HEK293 (cell line): ENCODE data around the gene MTX1.

ENCODE experiments used
- FEZF1 ChIP-seq: fragments of 450-650 bp; formaldehyde crosslinking; IDR thresholded peaks from 2 replicates; pipeline ENCODE4 v1.5.1; 2016; ENCODE audit warnings: missing biosample characterization, missing genetic modification characterization
- GLIS1 ChIP-seq: fragments of 450-650 bp; formaldehyde crosslinking; IDR thresholded peaks from 2 replicates; pipeline ENCODE4 v1.5.1; 2016; ENCODE audit warnings: missing biosample characterization, missing genetic modification characterization
- HOXA7 ChIP-seq: sonication (generic); formaldehyde crosslinking; IDR thresholded peaks from 2 replicates; pipeline ENCODE4 v1.8.1; 2022; ENCODE audit warnings: missing genetic modification reagents, borderline replicate concordance
- MYNN ChIP-seq: fragments of 450-650 bp; formaldehyde crosslinking; IDR thresholded peaks from 2 replicates; pipeline ENCODE4 v1.5.1; 2016; ENCODE audit warnings: missing biosample characterization, missing genetic modification characterization, borderline replicate concordance
- SETDB1 ChIP-seq: IDR thresholded peaks from one replicate; pipeline ENCODE4 v1.6.1; 2017; ENCODE audit warnings: mild to moderate bottlenecking, low read length, moderate library complexity, mixed read lengths; ENCODE audit not compliant: insufficient read length
- SP7 ChIP-seq: fragments of 450-650 bp; formaldehyde crosslinking; IDR thresholded peaks from 2 replicates; pipeline ENCODE4 v1.5.1; 2016; ENCODE audit warnings: missing biosample characterization, missing genetic modification characterization
- ZBTB1 ChIP-seq: fragments of 450-650 bp; formaldehyde crosslinking; IDR thresholded peaks from 2 replicates; pipeline ENCODE4 v1.5.1; 2016; ENCODE audit warnings: missing biosample characterization, missing genetic modification characterization
- ZBTB20 ChIP-seq: fragments of 450-650 bp; formaldehyde crosslinking; IDR thresholded peaks from 2 replicates; pipeline ENCODE4 v1.5.1; 2016; ENCODE audit warnings: missing biosample characterization, missing genetic modification characterization
- ZFHX2 ChIP-seq: fragments of 450-650 bp; formaldehyde crosslinking; conservative IDR thresholded peaks from 2 replicates; pipeline ENCODE4 v1.5.1; 2016; ENCODE audit warnings: missing biosample characterization, missing genetic modification characterization
- ZNF121 ChIP-seq: fragments of 450-650 bp; formaldehyde crosslinking; IDR thresholded peaks from 2 replicates; pipeline ENCODE4 v1.5.1; 2016; ENCODE audit warnings: missing biosample characterization, missing genetic modification characterization
- ZNF133 ChIP-seq: fragments of 450-650 bp; formaldehyde crosslinking; IDR thresholded peaks from 2 replicates; pipeline ENCODE4 v1.5.1; 2016; ENCODE audit warnings: missing biosample characterization, missing genetic modification characterization
- ZNF211 ChIP-seq: fragments of 450-650 bp; formaldehyde crosslinking; IDR thresholded peaks from 2 replicates; pipeline ENCODE4 v1.5.1; 2016; ENCODE audit warnings: low read depth, missing biosample characterization, missing genetic modification characterization
- ZNF433 ChIP-seq: fragments of 450-650 bp; formaldehyde crosslinking; IDR thresholded peaks from 2 replicates; pipeline ENCODE4 v1.5.1; 2016; ENCODE audit warnings: missing biosample characterization, missing genetic modification characterization, low read depth
- ZNF510 ChIP-seq: fragments of 450-650 bp; formaldehyde crosslinking; IDR thresholded peaks from 2 replicates; pipeline ENCODE4 v1.5.1; 2018; ENCODE audit warnings: mild to moderate bottlenecking, missing genetic modification characterization, missing biosample characterization; ENCODE audit not compliant: insufficient replicate concordance
- ZNF610 ChIP-seq: fragments of 450-650 bp; formaldehyde crosslinking; IDR thresholded peaks from 2 replicates; pipeline ENCODE4 v1.5.1; 2016; ENCODE audit warnings: missing biosample characterization, missing genetic modification characterization, borderline replicate concordance
- ZNF623 ChIP-seq: fragments of 450-650 bp; formaldehyde crosslinking; IDR thresholded peaks from 2 replicates; pipeline ENCODE4 v1.5.1; 2016; ENCODE audit warnings: missing biosample characterization, missing genetic modification characterization
- ZNF664 ChIP-seq: fragments of 450-650 bp; formaldehyde crosslinking; IDR thresholded peaks from 2 replicates; pipeline ENCODE4 v1.5.1; 2016; ENCODE audit warnings: missing biosample characterization, missing genetic modification characterization
- TF ChIP-seq, protein P1 (sequence below): fragments of 450-650 bp; formaldehyde crosslinking; IDR thresholded peaks from 2 replicates; pipeline ENCODE4 v1.5.1; 2016; ENCODE audit warnings: missing biosample characterization, missing genetic modification characterization
- TF ChIP-seq, protein P2 (sequence below): fragments of 450-650 bp; formaldehyde crosslinking; IDR thresholded peaks from 2 replicates; pipeline ENCODE4 v1.5.1; 2017; ENCODE audit warnings: missing biosample characterization, mild to moderate bottlenecking, missing genetic modification characterization, moderate library complexity
- TF ChIP-seq, protein P3 (sequence below): fragments of 450-650 bp; formaldehyde crosslinking; optimal IDR thresholded peaks from 2 replicates; pipeline ENCODE3; 2016; ENCODE audit warnings: missing biosample characterization, mild to moderate bottlenecking, missing genetic modification characterization
- TF ChIP-seq, protein P4 (sequence below): fragments of 450-650 bp; formaldehyde crosslinking; IDR thresholded peaks from 2 replicates; pipeline ENCODE4 v1.5.1; 2016; ENCODE audit warnings: missing biosample characterization, missing genetic modification characterization
- TF ChIP-seq, protein P5 (sequence below): fragments of 450-650 bp; IDR thresholded peaks from 2 replicates; pipeline ENCODE4 v1.5.1; 2018; ENCODE audit warnings: missing biosample characterization, missing genetic modification characterization
- TF ChIP-seq, protein P6 (sequence below): fragments of 450-650 bp; formaldehyde crosslinking; IDR thresholded peaks from 2 replicates; pipeline ENCODE4 v1.5.1; 2016; ENCODE audit warnings: missing biosample characterization, missing genetic modification characterization
- TF ChIP-seq, protein P7 (sequence below): fragments of 450-650 bp; formaldehyde crosslinking; conservative IDR thresholded peaks from 2 replicates; pipeline ENCODE4 v1.5.1; 2016; ENCODE audit warnings: low read depth, missing biosample characterization, missing genetic modification characterization
- TF ChIP-seq, protein P8 (sequence below): fragments of 450-650 bp; formaldehyde crosslinking; IDR thresholded peaks from 2 replicates; pipeline ENCODE4 v1.5.1; 2016; ENCODE audit warnings: missing biosample characterization, missing genetic modification characterization

Gene MTX1

DNA sequence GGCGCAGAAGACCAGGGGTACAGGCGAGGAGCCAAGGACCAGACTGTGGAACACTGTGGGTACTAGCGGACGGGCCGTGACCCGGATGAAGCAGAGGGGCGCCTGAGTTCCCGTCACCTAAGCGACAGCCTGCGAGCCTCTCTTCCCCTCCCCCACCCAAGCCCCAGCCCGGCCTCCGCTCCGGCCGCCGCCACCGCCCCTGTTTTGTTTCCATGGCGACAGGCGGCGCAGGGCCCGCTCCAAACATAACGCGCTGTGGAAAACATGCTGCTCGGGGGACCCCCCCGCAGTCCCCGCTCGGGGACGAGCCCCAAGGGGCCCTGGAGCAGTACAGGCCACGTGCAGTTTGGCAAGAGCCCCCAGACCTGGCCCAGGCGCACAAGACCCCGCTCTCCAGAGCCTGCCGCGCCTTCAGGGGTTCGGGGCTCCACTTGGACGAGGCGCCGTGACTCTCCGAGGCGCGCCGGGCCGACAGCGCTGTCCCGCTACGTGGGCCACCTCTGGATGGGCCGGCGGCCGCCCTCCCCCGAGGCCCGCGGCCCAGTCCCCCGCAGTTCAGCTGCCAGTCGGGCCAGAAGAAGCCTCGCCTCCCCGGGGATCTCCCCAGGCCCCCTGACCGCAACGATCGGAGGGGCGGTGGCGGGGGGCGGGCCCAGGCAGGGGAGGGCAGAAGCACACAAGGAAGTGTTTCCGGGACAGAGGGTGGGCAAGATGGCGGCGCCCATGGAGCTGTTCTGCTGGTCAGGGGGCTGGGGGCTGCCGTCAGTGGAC is at the start of gene MTX1 (continued):
- peak; percentile 56; the same call in 1 of the 2 replicates for TF ChIP-seq MYNN
- no peak for TF ChIP-seq SETDB1
- no peak for TF ChIP-seq ZNF211 (tag by site-specific recombination)
- no peak for TF ChIP-seq ZNF433 (tag by site-specific recombination)
- TF ChIP-seq, protein P1, sequence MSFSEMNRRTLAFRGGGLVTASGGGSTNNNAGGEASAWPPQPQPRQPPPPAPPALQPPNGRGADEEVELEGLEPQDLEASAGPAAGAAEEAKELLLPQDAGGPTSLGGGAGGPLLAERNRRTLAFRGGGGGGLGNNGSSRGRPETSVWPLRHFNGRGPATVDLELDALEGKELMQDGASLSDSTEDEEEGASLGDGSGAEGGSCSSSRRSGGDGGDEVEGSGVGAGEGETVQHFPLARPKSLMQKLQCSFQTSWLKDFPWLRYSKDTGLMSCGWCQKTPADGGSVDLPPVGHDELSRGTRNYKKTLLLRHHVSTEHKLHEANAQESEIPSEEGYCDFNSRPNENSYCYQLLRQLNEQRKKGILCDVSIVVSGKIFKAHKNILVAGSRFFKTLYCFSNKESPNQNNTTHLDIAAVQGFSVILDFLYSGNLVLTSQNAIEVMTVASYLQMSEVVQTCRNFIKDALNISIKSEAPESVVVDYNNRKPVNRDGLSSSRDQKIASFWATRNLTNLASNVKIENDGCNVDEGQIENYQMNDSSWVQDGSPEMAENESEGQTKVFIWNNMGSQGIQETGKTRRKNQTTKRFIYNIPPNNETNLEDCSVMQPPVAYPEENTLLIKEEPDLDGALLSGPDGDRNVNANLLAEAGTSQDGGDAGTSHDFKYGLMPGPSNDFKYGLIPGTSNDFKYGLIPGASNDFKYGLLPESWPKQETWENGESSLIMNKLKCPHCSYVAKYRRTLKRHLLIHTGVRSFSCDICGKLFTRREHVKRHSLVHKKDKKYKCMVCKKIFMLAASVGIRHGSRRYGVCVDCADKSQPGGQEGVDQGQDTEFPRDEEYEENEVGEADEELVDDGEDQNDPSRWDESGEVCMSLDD, result peak; percentile 99
- TF ChIP-seq ZBTB1 (tag by site-specific recombination), result no peak
- TF ChIP-seq, protein P2, sequence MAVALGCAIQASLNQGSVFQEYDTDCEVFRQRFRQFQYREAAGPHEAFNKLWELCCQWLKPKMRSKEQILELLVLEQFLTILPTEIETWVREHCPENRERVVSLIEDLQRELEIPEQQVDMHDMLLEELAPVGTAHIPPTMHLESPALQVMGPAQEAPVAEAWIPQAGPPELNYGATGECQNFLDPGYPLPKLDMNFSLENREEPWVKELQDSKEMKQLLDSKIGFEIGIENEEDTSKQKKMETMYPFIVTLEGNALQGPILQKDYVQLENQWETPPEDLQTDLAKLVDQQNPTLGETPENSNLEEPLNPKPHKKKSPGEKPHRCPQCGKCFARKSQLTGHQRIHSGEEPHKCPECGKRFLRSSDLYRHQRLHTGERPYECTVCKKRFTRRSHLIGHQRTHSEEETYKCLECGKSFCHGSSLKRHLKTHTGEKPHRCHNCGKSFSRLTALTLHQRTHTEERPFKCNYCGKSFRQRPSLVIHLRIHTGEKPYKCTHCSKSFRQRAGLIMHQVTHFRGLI (tag by site-specific recombination), result peak; percentile 31; the same call in 1 of the 2 replicates
- TF ChIP-seq ZBTB20, result peak; percentile 87
- TF ChIP-seq, protein P3, sequence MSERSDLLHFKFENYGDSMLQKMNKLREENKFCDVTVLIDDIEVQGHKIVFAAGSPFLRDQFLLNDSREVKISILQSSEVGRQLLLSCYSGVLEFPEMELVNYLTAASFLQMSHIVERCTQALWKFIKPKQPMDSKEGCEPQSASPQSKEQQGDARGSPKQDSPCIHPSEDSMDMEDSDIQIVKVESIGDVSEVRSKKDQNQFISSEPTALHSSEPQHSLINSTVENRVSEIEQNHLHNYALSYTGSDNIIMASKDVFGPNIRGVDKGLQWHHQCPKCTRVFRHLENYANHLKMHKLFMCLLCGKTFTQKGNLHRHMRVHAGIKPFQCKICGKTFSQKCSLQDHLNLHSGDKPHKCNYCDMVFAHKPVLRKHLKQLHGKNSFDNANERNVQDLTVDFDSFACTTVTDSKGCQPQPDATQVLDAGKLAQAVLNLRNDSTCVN (tag by site-specific recombination), result peak; percentile 94
- TF ChIP-seq ZNF133 (tag by site-specific recombination), result no peak
- TF ChIP-seq FEZF1, result no peak
- no peak for TF ChIP-seq HOXA7
- no peak for TF ChIP-seq ZNF664
- peak; percentile 96 for TF ChIP-seq GLIS1 (tag by site-specific recombination)
- peak; percentile 55 for TF ChIP-seq ZFHX2 (tag by site-specific recombination)
- TF ChIP-seq, protein P4, sequence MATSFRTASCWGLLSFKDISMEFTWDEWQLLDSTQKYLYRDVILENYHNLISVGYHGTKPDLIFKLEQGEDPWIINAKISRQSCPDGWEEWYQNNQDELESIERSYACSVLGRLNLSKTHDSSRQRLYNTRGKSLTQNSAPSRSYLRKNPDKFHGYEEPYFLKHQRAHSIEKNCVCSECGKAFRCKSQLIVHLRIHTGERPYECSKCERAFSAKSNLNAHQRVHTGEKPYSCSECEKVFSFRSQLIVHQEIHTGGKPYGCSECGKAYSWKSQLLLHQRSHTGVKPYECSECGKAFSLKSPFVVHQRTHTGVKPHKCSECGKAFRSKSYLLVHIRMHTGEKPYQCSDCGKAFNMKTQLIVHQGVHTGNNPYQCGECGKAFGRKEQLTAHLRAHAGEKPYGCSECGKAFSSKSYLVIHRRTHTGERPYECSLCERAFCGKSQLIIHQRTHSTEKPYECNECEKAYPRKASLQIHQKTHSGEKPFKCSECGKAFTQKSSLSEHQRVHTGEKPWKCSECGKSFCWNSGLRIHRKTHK, result no peak
- TF ChIP-seq ZNF623, result no peak; the same call in 1 of the 2 replicates
- TF ChIP-seq, protein P5, sequence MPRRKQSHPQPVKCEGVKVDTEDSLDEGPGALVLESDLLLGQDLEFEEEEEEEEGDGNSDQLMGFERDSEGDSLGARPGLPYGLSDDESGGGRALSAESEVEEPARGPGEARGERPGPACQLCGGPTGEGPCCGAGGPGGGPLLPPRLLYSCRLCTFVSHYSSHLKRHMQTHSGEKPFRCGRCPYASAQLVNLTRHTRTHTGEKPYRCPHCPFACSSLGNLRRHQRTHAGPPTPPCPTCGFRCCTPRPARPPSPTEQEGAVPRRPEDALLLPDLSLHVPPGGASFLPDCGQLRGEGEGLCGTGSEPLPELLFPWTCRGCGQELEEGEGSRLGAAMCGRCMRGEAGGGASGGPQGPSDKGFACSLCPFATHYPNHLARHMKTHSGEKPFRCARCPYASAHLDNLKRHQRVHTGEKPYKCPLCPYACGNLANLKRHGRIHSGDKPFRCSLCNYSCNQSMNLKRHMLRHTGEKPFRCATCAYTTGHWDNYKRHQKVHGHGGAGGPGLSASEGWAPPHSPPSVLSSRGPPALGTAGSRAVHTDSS (tag by site-specific recombination), result no peak
- no peak for TF ChIP-seq ZNF510 (tag by site-specific recombination)
- TF ChIP-seq, protein P6, sequence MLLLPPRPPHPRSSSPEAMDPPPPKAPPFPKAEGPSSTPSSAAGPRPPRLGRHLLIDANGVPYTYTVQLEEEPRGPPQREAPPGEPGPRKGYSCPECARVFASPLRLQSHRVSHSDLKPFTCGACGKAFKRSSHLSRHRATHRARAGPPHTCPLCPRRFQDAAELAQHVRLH (tag by site-specific recombination), result no peak
- TF ChIP-seq, protein P7, sequence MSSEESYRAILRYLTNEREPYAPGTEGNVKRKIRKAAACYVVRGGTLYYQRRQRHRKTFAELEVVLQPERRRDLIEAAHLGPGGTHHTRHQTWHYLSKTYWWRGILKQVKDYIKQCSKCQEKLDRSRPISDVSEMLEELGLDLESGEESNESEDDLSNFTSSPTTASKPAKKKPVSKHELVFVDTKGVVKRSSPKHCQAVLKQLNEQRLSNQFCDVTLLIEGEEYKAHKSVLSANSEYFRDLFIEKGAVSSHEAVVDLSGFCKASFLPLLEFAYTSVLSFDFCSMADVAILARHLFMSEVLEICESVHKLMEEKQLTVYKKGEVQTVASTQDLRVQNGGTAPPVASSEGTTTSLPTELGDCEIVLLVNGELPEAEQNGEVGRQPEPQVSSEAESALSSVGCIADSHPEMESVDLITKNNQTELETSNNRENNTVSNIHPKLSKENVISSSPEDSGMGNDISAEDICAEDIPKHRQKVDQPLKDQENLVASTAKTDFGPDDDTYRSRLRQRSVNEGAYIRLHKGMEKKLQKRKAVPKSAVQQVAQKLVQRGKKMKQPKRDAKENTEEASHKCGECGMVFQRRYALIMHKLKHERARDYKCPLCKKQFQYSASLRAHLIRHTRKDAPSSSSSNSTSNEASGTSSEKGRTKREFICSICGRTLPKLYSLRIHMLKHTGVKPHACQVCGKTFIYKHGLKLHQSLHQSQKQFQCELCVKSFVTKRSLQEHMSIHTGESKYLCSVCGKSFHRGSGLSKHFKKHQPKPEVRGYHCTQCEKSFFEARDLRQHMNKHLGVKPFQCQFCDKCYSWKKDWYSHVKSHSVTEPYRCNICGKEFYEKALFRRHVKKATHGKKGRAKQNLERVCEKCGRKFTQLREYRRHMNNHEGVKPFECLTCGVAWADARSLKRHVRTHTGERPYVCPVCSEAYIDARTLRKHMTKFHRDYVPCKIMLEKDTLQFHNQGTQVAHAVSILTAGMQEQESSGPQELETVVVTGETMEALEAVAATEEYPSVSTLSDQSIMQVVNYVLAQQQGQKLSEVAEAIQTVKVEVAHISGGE, result peak; percentile 77; the same call in 1 of the 2 replicates
- no peak for TF ChIP-seq ZNF610 (tag by site-specific recombination)
- peak; percentile 66 for TF ChIP-seq ZNF121 (tag by site-specific recombination)
- TF ChIP-seq SP7 (tag by site-specific recombination), result peak; percentile 70; the same call in 1 of the 2 replicates
- TF ChIP-seq, protein P8, sequence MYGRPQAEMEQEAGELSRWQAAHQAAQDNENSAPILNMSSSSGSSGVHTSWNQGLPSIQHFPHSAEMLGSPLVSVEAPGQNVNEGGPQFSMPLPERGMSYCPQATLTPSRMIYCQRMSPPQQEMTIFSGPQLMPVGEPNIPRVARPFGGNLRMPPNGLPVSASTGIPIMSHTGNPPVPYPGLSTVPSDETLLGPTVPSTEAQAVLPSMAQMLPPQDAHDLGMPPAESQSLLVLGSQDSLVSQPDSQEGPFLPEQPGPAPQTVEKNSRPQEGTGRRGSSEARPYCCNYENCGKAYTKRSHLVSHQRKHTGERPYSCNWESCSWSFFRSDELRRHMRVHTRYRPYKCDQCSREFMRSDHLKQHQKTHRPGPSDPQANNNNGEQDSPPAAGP, result peak; percentile 77; the same call in 1 of the 2 replicates
